MCF 10A (cell line): ENCODE measurements around the gene SP2. TPM values are rescaled to one million over a fixed set of nuclear protein-coding genes. Genes with fewer than 3 reads are reported as not detected.

Experiments
- BruUV-seq: library from RNA; stranded (reverse); fragments of 400-500 nt; replicated peaks from 2 replicates; lab custom pipeline; 2021; lab: Mats Ljungman, UMichigan
- CTCF ChIA-PET: fragments of 300-600 bp; sonication (Branson Sonifier 250); formaldehyde crosslinking; extraction: SDS; loops from one replicate; lab custom pipeline; 2021; ENCODE audit warnings: antibody characterized with exemption, inconsistent platforms; lab: Yijun Ruan, JAX
- POLR2A ChIA-PET: fragments of 300-600, 350-650 bp; sonication (Branson Sonifier 250); formaldehyde crosslinking; extraction: SDS; loops from one replicate; lab custom pipeline; 2020; ENCODE audit warnings: antibody characterized with exemption, inconsistent platforms; lab: Yijun Ruan, JAX
- DNase-seq: peaks from one replicate; pipeline ENCODE4 v3.0.0-alpha.2; 2018; ENCODE audit not compliant: unreplicated experiment
- H3K27ac Mint-ChIP-seq: one replicate; pipeline ENCODE4 v1.8.0; 2022; ENCODE audit warnings: mild to moderate bottlenecking, low read depth, mixed read lengths; ENCODE audit not compliant: unreplicated experiment
- H3K27me3 Mint-ChIP-seq: one replicate; pipeline ENCODE4 v1.8.0; 2022; ENCODE audit warnings: mixed read lengths; ENCODE audit not compliant: insufficient read depth, unreplicated experiment
- H3K36me3 Mint-ChIP-seq: one replicate; pipeline ENCODE4 v1.8.0; 2022; ENCODE audit warnings: mild to moderate bottlenecking, moderate library complexity, mixed read lengths; ENCODE audit not compliant: insufficient read depth, unreplicated experiment
- H3K4me1 Mint-ChIP-seq: one replicate; pipeline ENCODE4 v1.8.0; 2022; ENCODE audit warnings: mixed read lengths; ENCODE audit not compliant: insufficient read depth, unreplicated experiment
- H3K4me3 Mint-ChIP-seq: one replicate; pipeline ENCODE4 v1.8.0; 2022; ENCODE audit warnings: mild to moderate bottlenecking, moderate library complexity, mixed read lengths; ENCODE audit not compliant: unreplicated experiment
- H3K9me3 Mint-ChIP-seq: one replicate; pipeline ENCODE4 v1.8.0; 2022; ENCODE audit warnings: mixed read lengths; ENCODE audit not compliant: unreplicated experiment
- CTCF ChIP-seq: fragments of 200-600 bp; IDR thresholded peaks from one replicate; pipeline ENCODE4 v1.8.0; 2022; ENCODE audit warnings: antibody characterized with exemption, mild to moderate bottlenecking; ENCODE audit not compliant: unreplicated experiment
- intact Hi-C: fragments of 100-400 bp; cut with micrococcal nuclease; formaldehyde crosslinking; loops from 2 replicates; pipeline ENCODE4 v1.14.1; 2022
- total RNA-seq: library from RNA; stranded (reverse); gene quantifications from 2 replicates; pipeline ENCODE4 v1.2.3, GENCODE V29; 2022

Gene SP2
- total RNA-seq, 1 experiment from 2014 or later, result 15.1 TPM

GRCh38 chr17:47867813-47868533 is 28.1 kb upstream of the SP2 start:
- CTCF ChIA-PET, result interaction anchor here (2.9 kb wide), 1 partner anchor 26 kb away, joined by 16 read pairs; the partner anchor contains the start of gene SCRN2
- H3K36me3 Mint-ChIP-seq, result peaks cover 5% of the 10 kb centered on the region
- intact Hi-C loops, result no loop called here
- peaks cover 13% of the 10 kb centered on the region for H3K4me1 Mint-ChIP-seq
- H3K27ac Mint-ChIP-seq, result no peak overlapping the region
- no TSS peak for BruUV-seq
- no peak for DNase-seq
- TF ChIP-seq CTCF, result no peak
- H3K9me3 Mint-ChIP-seq, result no peaks in the 10 kb centered on the region
- POLR2A ChIA-PET, result no interaction called here
- H3K4me3 Mint-ChIP-seq, result no peak overlapping the region
- H3K27me3 Mint-ChIP-seq, result peaks cover 24% of the 10 kb centered on the region

- ChIA-PET CTCF (interaction anchor here (0.6 to 2.9 kb wide), 4 partner anchors 20 to 465 kb away, joined by 3 to 16 read pairs (median 4); partner anchors contain the start of gene SCRN2), POLR2A (no interaction called here)
- peaks cover 24% of the 10 kb centered on the region for H3K27me3 Mint-ChIP-seq
- DNase-seq, result no peak
- H3K36me3 Mint-ChIP-seq, result no peaks in the 10 kb centered on the region
- no peak overlapping the region for H3K4me3 Mint-ChIP-seq
- peaks cover 8% of the 10 kb centered on the region for H3K4me1 Mint-ChIP-seq
- TF ChIP-seq CTCF, result no peak
- H3K9me3 Mint-ChIP-seq, result no peaks in the 10 kb centered on the region
- BruUV-seq, result no TSS peak
- H3K27ac Mint-ChIP-seq, result no peak overlapping the region
- intact Hi-C loops, result no loop called here
These were observed 26.9 kb upstream of the SP2 start for GRCh38 chr17:47869114-47869513.

GRCh38 chr17:47870056-47870455 is 26.0 kb upstream of the SP2 start:
- ChIA-PET POLR2A (no interaction called here), CTCF (interaction anchor here (1.1 to 1.7 kb wide), 2 partner anchors 11 to 21 kb away, joined by 5 read pairs; no protein-coding TSS in a partner anchor)
- intact Hi-C loops, result no loop called here
- Mint-ChIP-seq H3K27ac (no peak overlapping the region), H3K27me3 (peaks cover 24% of the 10 kb centered on the region), H3K36me3 (no peaks in the 10 kb centered on the region), H3K4me1 (peaks cover 3% of the 10 kb centered on the region), H3K4me3 (no peak overlapping the region), H3K9me3 (no peaks in the 10 kb centered on the region)
- TF ChIP-seq CTCF, result no peak
- BruUV-seq, result no TSS peak
- no peak for DNase-seq

- H3K9me3 Mint-ChIP-seq, result no peaks in the 10 kb centered on the region
- TF ChIP-seq CTCF, result no peak
- BruUV-seq, result no TSS peak
- H3K4me3 Mint-ChIP-seq, result no peak overlapping the region
- peaks cover 33% of the 10 kb centered on the region for H3K27me3 Mint-ChIP-seq
- intact Hi-C loops, result no loop called here
- no peak for DNase-seq
- H3K36me3 Mint-ChIP-seq, result no peaks in the 10 kb centered on the region
- H3K27ac Mint-ChIP-seq, result no peak overlapping the region
- POLR2A ChIA-PET, result interaction anchor here (1.3 kb wide), 1 partner anchor 24 kb away, joined by 6 read pairs; no protein-coding TSS in a partner anchor
- no peaks in the 10 kb centered on the region for H3K4me1 Mint-ChIP-seq
- CTCF ChIA-PET, result interaction anchor here (0.6 kb wide), 1 partner anchor 312 kb away, joined by 3 read pairs; no protein-coding TSS in a partner anchor
These were observed 25.0 kb upstream of the SP2 start for GRCh38 chr17:47871048-47871447.
